ENCODE measurements around the gene DBH. TPM values are rescaled to one million over a fixed set of nuclear protein-coding genes. Genes with fewer than 3 reads are reported as not detected.

Gene DBH
- total RNA-seq, 2 donors from 2014 or later, result not detected

DNA sequence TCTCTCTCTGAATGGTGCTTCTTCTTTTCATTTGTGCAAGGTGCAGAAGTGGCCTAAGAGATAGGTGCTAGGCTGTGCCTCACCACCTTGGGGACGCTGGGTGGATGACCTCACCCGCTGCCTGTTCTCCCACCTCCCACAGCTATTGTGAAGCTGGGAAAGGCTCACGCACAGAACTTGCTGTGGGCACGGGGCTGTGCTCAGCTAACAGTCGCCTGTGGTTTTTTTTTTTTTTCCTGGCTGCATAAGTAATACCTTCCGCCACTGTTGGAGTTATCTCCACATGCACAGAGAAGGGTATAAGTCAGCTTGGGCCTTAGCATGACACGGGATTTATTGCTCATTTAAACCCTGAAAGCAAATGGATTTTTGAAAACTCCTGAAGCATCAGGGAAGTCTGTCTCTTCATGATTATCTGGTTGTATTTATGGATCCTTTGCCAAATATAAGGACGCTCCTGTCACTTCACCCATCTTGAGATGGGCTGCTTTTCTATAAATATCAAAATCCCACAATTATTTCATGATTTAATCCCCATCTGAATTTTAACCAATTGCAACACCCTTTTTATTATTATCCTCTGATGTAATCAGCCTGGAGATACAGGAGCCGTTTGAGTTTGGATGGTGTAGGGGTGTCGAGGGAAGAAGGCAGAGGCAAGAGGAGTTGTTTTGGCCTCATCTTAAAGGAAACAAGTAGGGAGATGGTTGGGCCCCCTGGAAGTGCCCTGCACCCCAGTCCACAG lies 9.0 kb downstream of the DBH start:
- ATAC-seq (no peak), DNase-seq (no peak)
- WGBS, 2 donors, result 54 to 65% methylated on average over 10 of the region's 10 CpGs
- Histone ChIP-seq H3K27me3 (no peaks in the 10 kb centered on the region), H3K36me3 (replicated peaks in 1 of 2; ENCODE audit: insufficient read depth in 1 of 2, low read depth in 2 of 2) (no peaks in the 10 kb centered on the region), H3K27ac (no peak overlapping the region), H3K4me3 (no peak overlapping the region), H3K4me1 (no peaks in the 10 kb centered on the region), H3K9me3 (no peaks in the 10 kb centered on the region)
- intact Hi-C loops (cut with DNase I), result no loop called here
- TF ChIP-seq, protein P1, sequence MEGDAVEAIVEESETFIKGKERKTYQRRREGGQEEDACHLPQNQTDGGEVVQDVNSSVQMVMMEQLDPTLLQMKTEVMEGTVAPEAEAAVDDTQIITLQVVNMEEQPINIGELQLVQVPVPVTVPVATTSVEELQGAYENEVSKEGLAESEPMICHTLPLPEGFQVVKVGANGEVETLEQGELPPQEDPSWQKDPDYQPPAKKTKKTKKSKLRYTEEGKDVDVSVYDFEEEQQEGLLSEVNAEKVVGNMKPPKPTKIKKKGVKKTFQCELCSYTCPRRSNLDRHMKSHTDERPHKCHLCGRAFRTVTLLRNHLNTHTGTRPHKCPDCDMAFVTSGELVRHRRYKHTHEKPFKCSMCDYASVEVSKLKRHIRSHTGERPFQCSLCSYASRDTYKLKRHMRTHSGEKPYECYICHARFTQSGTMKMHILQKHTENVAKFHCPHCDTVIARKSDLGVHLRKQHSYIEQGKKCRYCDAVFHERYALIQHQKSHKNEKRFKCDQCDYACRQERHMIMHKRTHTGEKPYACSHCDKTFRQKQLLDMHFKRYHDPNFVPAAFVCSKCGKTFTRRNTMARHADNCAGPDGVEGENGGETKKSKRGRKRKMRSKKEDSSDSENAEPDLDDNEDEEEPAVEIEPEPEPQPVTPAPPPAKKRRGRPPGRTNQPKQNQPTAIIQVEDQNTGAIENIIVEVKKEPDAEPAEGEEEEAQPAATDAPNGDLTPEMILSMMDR (IDR thresholded peaks at IDR 0.05), result no peak
- no peak for TF ChIP-seq POLR2A (IDR thresholded peaks at IDR 0.05)

DNA sequence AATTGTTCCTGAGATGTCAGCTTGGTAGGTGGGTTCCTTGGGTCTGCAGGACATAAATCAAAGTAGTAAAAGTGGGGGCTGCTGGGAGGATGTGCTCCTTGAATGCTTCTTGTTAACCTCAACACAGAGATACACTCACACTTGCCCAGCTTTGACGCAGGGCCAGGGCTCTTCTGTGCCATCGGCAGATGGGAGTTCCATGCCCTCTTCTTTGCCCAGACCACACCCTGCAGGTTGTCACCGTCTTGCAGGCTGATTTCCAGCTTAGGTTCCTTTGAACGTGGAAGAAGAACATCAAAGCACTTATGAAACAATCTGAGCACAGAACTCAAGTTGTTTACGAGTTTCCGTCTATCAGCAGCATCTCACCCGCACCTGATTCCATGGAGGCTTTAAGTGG lies 11.0 kb downstream of the DBH start:
- intact Hi-C loops (cut with DNase I), result no loop called here
- WGBS, 2 donors, result 48 to 64% methylated on average over 7 of the region's 7 CpGs
- H3K27ac ChIP-seq, result no peak overlapping the region
- no peaks in the 10 kb centered on the region for H3K36me3 ChIP-seq (replicated peaks in 1 of 2; ENCODE audit: insufficient read depth in 1 of 2, low read depth in 2 of 2)
- H3K27me3 ChIP-seq, result no peaks in the 10 kb centered on the region
- no peaks in the 10 kb centered on the region for H3K4me1 ChIP-seq
- no peak for DNase-seq
- no peaks in the 10 kb centered on the region for H3K9me3 ChIP-seq
- no peak overlapping the region for H3K4me3 ChIP-seq
- no peak for ATAC-seq
- TF ChIP-seq, protein P1 (IDR thresholded peaks at IDR 0.05), result no peak
- TF ChIP-seq POLR2A (IDR thresholded peaks at IDR 0.05), result no peak

DNA sequence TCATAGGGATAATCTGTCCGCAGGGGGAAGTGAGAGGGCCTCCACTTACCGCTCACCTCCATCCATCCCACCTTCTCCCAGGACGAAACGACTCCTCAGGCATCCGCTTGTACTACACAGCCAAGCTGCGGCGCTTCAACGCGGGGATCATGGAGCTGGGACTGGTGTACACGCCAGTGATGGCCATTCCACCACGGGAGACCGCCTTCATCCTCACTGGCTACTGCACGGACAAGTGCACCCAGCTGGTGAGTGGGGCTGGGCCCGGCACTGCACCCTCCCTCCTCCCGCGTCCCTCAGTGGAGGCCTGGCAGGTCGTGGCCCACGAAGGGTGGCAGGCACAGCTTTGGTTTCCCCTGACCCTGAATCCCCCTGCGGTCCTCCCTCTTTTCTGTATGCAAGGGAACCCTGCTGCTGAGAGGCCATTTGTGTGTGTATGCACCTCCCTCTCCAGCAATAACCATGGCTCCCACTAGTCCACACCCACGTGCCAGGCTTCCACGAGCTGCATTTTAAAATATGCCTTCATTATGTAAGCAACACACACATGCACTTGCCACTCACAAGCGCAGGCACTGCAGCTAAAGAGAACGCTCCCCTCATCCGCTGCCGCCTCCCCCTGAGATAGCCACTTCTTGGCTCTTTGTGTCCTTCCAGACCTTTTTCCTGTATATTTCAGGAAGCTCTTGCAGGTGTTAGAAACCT lies 11.8 kb downstream of the DBH start:
- Histone ChIP-seq H3K4me1 (no peaks in the 10 kb centered on the region), H3K36me3 (replicated peaks in 1 of 2; ENCODE audit: insufficient read depth in 1 of 2, low read depth in 2 of 2) (no peaks in the 10 kb centered on the region), H3K4me3 (no peak overlapping the region), H3K27ac (no peak overlapping the region), H3K27me3 (no peaks in the 10 kb centered on the region), H3K9me3 (no peaks in the 10 kb centered on the region)
- no peak for ATAC-seq
- intact Hi-C loops (cut with DNase I), result no loop called here
- 71 to 74% methylated on average over 13 to 25 of the region's 25 CpGs for WGBS, 2 donors
- TF ChIP-seq, protein P1 (IDR thresholded peaks at IDR 0.05), result no peak
- TF ChIP-seq POLR2A (IDR thresholded peaks at IDR 0.05), result no peak
- DNase-seq, result no peak

DNA sequence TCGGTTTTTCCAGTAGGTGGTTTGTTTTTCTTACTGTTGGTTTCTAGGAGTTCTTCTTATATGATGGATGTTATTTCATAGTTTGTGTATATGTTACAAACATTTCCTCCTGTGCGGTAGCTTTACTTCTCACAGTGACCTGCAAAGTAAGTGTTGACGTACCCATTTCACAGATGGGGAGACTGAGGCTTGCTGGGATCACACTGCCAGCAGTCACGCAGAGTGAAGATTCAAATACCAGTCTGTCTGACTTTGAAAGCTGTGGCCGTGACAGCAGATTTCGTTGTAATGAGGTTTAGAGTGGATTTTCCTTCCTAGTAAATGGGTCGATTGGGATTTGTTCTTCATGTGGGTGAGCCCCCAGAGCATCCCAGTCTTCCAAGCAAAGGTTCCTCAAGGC lies 13.0 kb downstream of the DBH start:
- intact Hi-C loops (cut with DNase I), result no loop called here
- WGBS, 2 donors, result 75 to 77% methylated on average over 7 of the region's 7 CpGs
- no peaks in the 10 kb centered on the region for H3K27me3 ChIP-seq

More for the DNA sequence above, 13.0 kb downstream of the DBH start:
- H3K9me3 ChIP-seq, result no peaks in the 10 kb centered on the region
- TF ChIP-seq POLR2A (IDR thresholded peaks at IDR 0.05), result no peak
- TF ChIP-seq, protein P1 (IDR thresholded peaks at IDR 0.05), result no peak
- DNase-seq (no peak), ATAC-seq (no peak)
- H3K36me3 ChIP-seq (replicated peaks in 1 of 2; ENCODE audit: insufficient read depth in 1 of 2, low read depth in 2 of 2), result no peaks in the 10 kb centered on the region
- no peaks in the 10 kb centered on the region for H3K4me1 ChIP-seq
- no peak overlapping the region for H3K27ac ChIP-seq
- H3K4me3 ChIP-seq, result no peak overlapping the region

All from body of pancreas (tissue), 4 donors.